Measurements from ENCODE around the gene GLYATL1B.
A peak's percentile ranks its signal among the peaks of the same experiment; 100 is the strongest.

GRCh38 chr11:59097113-59097708, 11.1 kb downstream of the GLYATL1B start:
- TF ChIP-seq CTCF (IDR thresholded peaks at IDR 0.05) (peak; percentile 71), EZH2 (IDR thresholded peaks at IDR 0.05) (no peak)

Measured in neural progenitor cell (in vitro differentiated cells).